Esophagus squamous epithelium (tissue), 5 donors: ENCODE results near the gene MEGF10. TPM values are rescaled to one million over a fixed set of nuclear protein-coding genes. Genes with fewer than 3 reads are reported as not detected.

Source experiments
- DNase-seq: peaks from one replicate; lab custom pipeline; 2025; lab: John Stamatoyannopoulos, UW
- H3K27ac ChIP-seq, 4 donors: fragments of 200-600 bp; sonication (generic); one replicate each; pipeline ENCODE4 v1.5.1; 2016 to 2019; ENCODE audit warnings: mild to moderate bottlenecking in 1 of 4
- H3K27me3 ChIP-seq, 4 donors: fragments of 200-600 bp; sonication (generic); 1 replicate in 3 of 4; 2 replicates in 1 of 4; pipeline versions ENCODE4 v1.5.1 to v1.6.0; 2017 to 2021; ENCODE audit warnings: antibody characterized with exemption in 1 of 4
- H3K36me3 ChIP-seq, 3 donors: fragments of 200-600 bp; sonication (generic); one replicate each; pipeline ENCODE4 v1.5.1; 2016 to 2019
- H3K4me1 ChIP-seq, 3 donors: fragments of 200-600 bp; sonication (generic); one replicate each; pipeline ENCODE4 v1.5.1; 2017 to 2019
- H3K4me3 ChIP-seq, 4 donors: fragments of 200-600 bp; sonication (generic); 1 replicate in 3 of 4; 2 replicates in 1 of 4; pipeline ENCODE4 v1.5.1; 2016 to 2019; ENCODE audit warnings: mild to moderate bottlenecking in 2 of 4, moderate library complexity in 1 of 4
- H3K9me3 ChIP-seq, 3 donors: fragments of 200-600 bp; sonication (generic); one replicate each; pipeline ENCODE4 v1.5.1; 2016 to 2019
- CTCF ChIP-seq, 6 experiments: fragments of 450-650 bp in 4 of 6; fragments of 200-600 bp in 2 of 6; sonication (generic) in 2 of 6; IDR thresholded peaks; one replicate each; pipeline ENCODE4 v1.5.1; 2016 to 2019; ENCODE audit warnings: antibody characterized with exemption in 6 of 6, mild to moderate bottlenecking in 4 of 6, moderate library complexity in 4 of 6
- POLR2A ChIP-seq, 4 donors: fragments of 450-650 bp; IDR thresholded peaks; one replicate each; pipeline ENCODE4 v1.6.1; 2017; ENCODE audit warnings: antibody characterized with exemption in 4 of 4, mild to moderate bottlenecking in 4 of 4, moderate library complexity in 3 of 4
- WGBS, 2 donors: methylation state at CpG; one replicate each; pipeline ENCODE4 v1.1.5; 2018; 5-methylcytosine and 5-hydroxymethylcytosine counted together
- intact Hi-C: fragments of 100-400 bp; cut with DNase I; formaldehyde crosslinking; loops from one replicate; pipeline ENCODE4 v1.15.0; 2022
- small RNA-seq, 4 donors: library from RNA; depleted of rRNA; stranded (forward); fragments of <200 nt; gene quantifications; one replicate each; pipeline ENCODE3, GENCODE V24; 2016
- total RNA-seq, 4 donors: library from RNA; depleted of rRNA; stranded (reverse); fragments of >200 nt; gene quantifications; one replicate each; pipeline ENCODE4 v1.1.0, GENCODE V29; 2016
- donor health status: DM: yes; HTN: yes; CAD: no.

The MEGF10 gene
- total RNA-seq, 4 donors from 2014 or later: 1.1 TPM; not detected in 3

DNA sequence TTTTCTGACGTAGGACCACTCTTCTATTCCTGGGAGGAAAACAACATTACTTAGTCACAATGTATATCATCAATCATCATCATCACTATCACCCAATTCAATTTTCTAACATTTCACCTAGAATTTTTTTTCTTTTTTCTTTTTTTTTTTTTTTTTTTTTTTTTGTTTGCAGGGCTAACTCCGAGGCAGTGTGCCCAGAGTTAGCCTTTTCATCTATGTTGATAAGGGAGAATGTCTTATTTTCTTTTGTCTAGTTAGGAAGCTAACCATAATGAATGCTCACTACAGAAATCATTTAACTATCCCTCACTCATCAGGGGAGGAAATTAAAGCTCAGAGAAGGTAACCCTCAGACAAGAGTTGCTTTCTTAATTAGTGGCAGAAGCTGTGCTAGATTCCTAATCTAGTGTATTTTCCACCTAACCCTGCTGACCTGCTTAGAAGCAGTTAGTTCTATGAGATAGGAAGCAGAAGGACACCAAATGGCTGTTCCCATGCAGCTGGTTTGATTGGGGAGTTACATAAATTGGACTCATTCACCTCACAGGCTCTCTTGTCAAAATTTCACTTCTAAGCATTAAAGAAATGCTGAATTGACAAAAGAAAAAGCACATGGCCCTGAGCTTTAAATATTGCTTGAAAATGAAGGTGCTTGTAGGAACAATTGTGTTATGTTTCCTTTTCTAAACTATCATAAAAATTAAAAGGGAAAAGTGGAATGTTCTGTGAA is 218.2 kb downstream of the MEGF10 start:
- DNase-seq: no peak
- H3K9me3 ChIP-seq: no peaks in the 10 kb centered on the region
- TF ChIP-seq CTCF (IDR thresholded peaks at IDR 0.05) (no peak), POLR2A (IDR thresholded peaks at IDR 0.05) (no peak)
- peaks cover 0 to 8% (median 0%) of the 10 kb centered on the region in 4 donors for H3K27me3 ChIP-seq
- H3K4me1 ChIP-seq: no peaks in the 10 kb centered on the region
- H3K4me3 ChIP-seq: no peak overlapping the region
- intact Hi-C loops: no loop called here
- H3K36me3 ChIP-seq: no peaks in the 10 kb centered on the region
- 76 to 78% methylated on average over 2 of the region's 2 CpGs for WGBS, 2 donors
- H3K27ac ChIP-seq: no peak overlapping the region

Small RNAs within 50 kb of the gene (small RNA-seq; reads per million reads assigned to genes)
- gene AC010424.1: 0 reads per million in 4 donors

Other genes starting within 250 kb of the MEGF10 start
- 1 to 10 TPM; 3.4 to 5.1 (median 3.9) TPM for gene C5orf63, start 217.3 kb upstream of the MEGF10 start, total RNA-seq
- 10 to 100 TPM; 22.8 to 43.7 (median 34.0) TPM for gene PRRC1, start 226.8 kb downstream of the MEGF10 start, total RNA-seq